Lower leg skin (tissue), 3 donors: ENCODE data around the gene CH25H.
"Not testable (repeated sequence)": the region's sequence is repeated elsewhere in the genome, so short reads cannot be mapped to it uniquely, and the experiment has no call there.

Experiments
- CTCF ChIP-seq, 3 donors: fragments of 450-650 bp; IDR thresholded peaks; one replicate each; pipeline ENCODE4 v1.5.1; 2016; ENCODE audit warnings: antibody characterized with exemption in 3 of 3, mild to moderate bottlenecking in 3 of 3, moderate library complexity in 2 of 3
- POLR2A ChIP-seq, 2 donors: fragments of 450-650 bp; IDR thresholded peaks; one replicate each; pipeline ENCODE4 v1.6.1; 2016 to 2017; ENCODE audit warnings: antibody characterized with exemption in 2 of 2, mild to moderate bottlenecking in 1 of 2, moderate library complexity in 1 of 2

- TF ChIP-seq CTCF, POLR2A (IDR thresholded peaks at IDR 0.05): not testable (repeated sequence)
Observed at GRCh38 chr10:89255091-89255579, 48.0 kb upstream of the CH25H start.
